ENCODE results near the gene HNRNPD. TPM values are rescaled to one million over a fixed set of nuclear protein-coding genes. Genes with fewer than 3 reads are reported as not detected.

Gene HNRNPD
- total RNA-seq, 2 experiments from 2014 or later = 384 to 403 TPM

DNA sequence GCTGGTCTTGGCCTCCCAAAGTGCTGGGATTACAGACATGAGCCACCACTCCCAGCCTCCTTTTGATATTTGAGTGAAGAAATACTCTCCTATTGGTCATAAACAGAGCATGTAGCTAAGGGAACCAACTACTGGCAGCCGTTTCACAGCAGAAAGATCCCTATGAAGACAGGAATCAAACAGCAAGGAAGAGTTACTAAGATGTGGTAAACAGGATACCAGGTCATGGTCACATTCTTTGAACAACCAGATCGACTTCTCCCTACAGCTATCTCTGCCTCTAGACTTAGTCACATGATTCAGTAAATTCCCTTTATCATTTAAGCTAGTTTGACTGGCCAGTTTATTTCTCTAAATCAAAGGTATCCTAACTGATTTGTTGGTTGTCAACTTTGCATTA lies 9.0 kb upstream of the HNRNPD start:
- Mint-ChIP-seq H3K27ac (no peak overlapping the region), H3K4me3 (no peak overlapping the region), H3K4me1 (ENCODE audit: low read depth) (no peaks in the 10 kb centered on the region), H3K27me3 (peaks cover 2% of the 10 kb centered on the region), H3K36me3 (ENCODE audit: low read depth) (peaks cover 2% of the 10 kb centered on the region), H3K9me3 (no peaks in the 10 kb centered on the region)
- TF ChIP-seq, protein P1, sequence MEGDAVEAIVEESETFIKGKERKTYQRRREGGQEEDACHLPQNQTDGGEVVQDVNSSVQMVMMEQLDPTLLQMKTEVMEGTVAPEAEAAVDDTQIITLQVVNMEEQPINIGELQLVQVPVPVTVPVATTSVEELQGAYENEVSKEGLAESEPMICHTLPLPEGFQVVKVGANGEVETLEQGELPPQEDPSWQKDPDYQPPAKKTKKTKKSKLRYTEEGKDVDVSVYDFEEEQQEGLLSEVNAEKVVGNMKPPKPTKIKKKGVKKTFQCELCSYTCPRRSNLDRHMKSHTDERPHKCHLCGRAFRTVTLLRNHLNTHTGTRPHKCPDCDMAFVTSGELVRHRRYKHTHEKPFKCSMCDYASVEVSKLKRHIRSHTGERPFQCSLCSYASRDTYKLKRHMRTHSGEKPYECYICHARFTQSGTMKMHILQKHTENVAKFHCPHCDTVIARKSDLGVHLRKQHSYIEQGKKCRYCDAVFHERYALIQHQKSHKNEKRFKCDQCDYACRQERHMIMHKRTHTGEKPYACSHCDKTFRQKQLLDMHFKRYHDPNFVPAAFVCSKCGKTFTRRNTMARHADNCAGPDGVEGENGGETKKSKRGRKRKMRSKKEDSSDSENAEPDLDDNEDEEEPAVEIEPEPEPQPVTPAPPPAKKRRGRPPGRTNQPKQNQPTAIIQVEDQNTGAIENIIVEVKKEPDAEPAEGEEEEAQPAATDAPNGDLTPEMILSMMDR (IDR thresholded peaks at IDR 0.05) = no peak
- intact Hi-C loops (cut with micrococcal nuclease) = no loop called here
- ATAC-seq (no peak), DNase-seq (no peak)
- ChIA-PET POLR2A (interaction anchor here (2.3 kb wide), 1 partner anchor 39 kb away, joined by 14 read pairs; no protein-coding TSS in a partner anchor), CTCF (no interaction called here)

- intact Hi-C loops (cut with micrococcal nuclease) = no loop called here
- Mint-ChIP-seq H3K27me3 (peaks cover 1% of the 10 kb centered on the region), H3K4me1 (ENCODE audit: low read depth) (no peaks in the 10 kb centered on the region), H3K27ac (no peak overlapping the region), H3K4me3 (no peak overlapping the region), H3K36me3 (ENCODE audit: low read depth) (peaks cover 5% of the 10 kb centered on the region), H3K9me3 (no peaks in the 10 kb centered on the region)
- DNase-seq (no peak), ATAC-seq (peak; percentile 42)
- ChIA-PET POLR2A (interaction anchor here (0.9 to 2.0 kb wide), 2 partner anchors 18 to 40 kb away, joined by 3 to 13 read pairs; no protein-coding TSS in a partner anchor), CTCF (interaction anchor here (1.1 to 1.8 kb wide), 2 partner anchors 10 to 22 kb away, joined by 3 to 6 read pairs; no protein-coding TSS in a partner anchor)
- TF ChIP-seq, protein P1 (IDR thresholded peaks at IDR 0.05) = no peak
These were observed 8.0 kb upstream of the HNRNPD start for GRCh38 chr4:82381661-82382296.

DNA sequence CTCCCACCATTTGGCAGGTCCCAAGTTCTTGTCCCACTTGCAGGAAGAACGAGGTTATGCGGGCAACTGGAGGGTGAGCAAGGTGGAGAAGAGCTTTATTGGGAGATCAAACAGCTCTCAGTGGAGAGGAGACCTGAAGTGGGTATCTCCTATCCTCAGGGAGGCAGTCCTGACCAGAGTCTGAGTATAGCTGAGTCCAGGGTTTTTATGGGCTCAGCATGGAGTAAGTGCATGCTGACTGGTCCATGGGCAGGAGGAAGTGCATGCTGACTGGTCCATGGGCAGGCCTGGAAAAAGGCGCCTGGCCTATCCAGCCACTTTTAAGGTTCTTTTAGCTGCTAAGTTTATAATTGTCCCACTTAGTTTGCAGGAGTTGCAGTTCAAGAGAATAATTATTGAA lies 7.4 kb upstream of the HNRNPD start:
- POLR2A ChIA-PET = interaction anchor here (0.9 to 2.0 kb wide), 3 partner anchors 17 to 42 kb away, joined by 3 to 13 read pairs (median 4); no protein-coding TSS in a partner anchor
- DNase-seq (no peak), ATAC-seq (no peak)
- Mint-ChIP-seq H3K27me3 (no peaks in the 10 kb centered on the region), H3K9me3 (no peaks in the 10 kb centered on the region), H3K4me3 (no peak overlapping the region), H3K4me1 (ENCODE audit: low read depth) (peaks cover 3% of the 10 kb centered on the region), H3K36me3 (ENCODE audit: low read depth) (peaks cover 9% of the 10 kb centered on the region), H3K27ac (no peak overlapping the region)
- intact Hi-C loops (cut with micrococcal nuclease) = no loop called here
- TF ChIP-seq, protein P1 (IDR thresholded peaks at IDR 0.05) = no peak
- CTCF ChIA-PET = interaction anchor here (0.8 to 3.0 kb wide), 4 partner anchors 8 to 48 kb away, joined by 3 to 9 read pairs (median 4); no protein-coding TSS in a partner anchor

- TF ChIP-seq, protein P1 (IDR thresholded peaks at IDR 0.05) = no peak
- POLR2A ChIA-PET = interaction anchor here (0.8 to 2.0 kb wide), 5 partner anchors 14 to 48 kb away, joined by 3 to 13 read pairs (median 4); no protein-coding TSS in a partner anchor
- Mint-ChIP-seq H3K27me3 (no peaks in the 10 kb centered on the region), H3K4me1 (ENCODE audit: low read depth) (peaks cover 7% of the 10 kb centered on the region), H3K36me3 (ENCODE audit: low read depth) (peaks cover 13% of the 10 kb centered on the region), H3K27ac (no peak overlapping the region), H3K9me3 (no peaks in the 10 kb centered on the region), H3K4me3 (no peak overlapping the region)
- no peak for ATAC-seq
- intact Hi-C loops (cut with micrococcal nuclease) = no loop called here
- no peak for DNase-seq
- CTCF ChIA-PET = interaction anchor here (0.8 to 3.0 kb wide), 4 partner anchors 8 to 49 kb away, joined by 3 to 9 read pairs (median 4); no protein-coding TSS in a partner anchor
These were observed 7.0 kb upstream of the HNRNPD start for GRCh38 chr4:82380831-82381230.

GRCh38 chr4:82380344-82380743 lies 6.6 kb upstream of the HNRNPD start:
- H3K27ac Mint-ChIP-seq = no peak overlapping the region
- peaks cover 11% of the 10 kb centered on the region for H3K4me1 Mint-ChIP-seq (ENCODE audit: low read depth)
- ChIA-PET POLR2A (interaction anchor here (0.8 to 2.0 kb wide), 5 partner anchors 8 to 49 kb away, joined by 4 to 13 read pairs (median 7); no protein-coding TSS in a partner anchor), CTCF (interaction anchor here (0.8 to 3.0 kb wide), 4 partner anchors 9 to 49 kb away, joined by 3 to 9 read pairs (median 4); no protein-coding TSS in a partner anchor)
- H3K27me3 Mint-ChIP-seq = no peaks in the 10 kb centered on the region
- H3K36me3 Mint-ChIP-seq (ENCODE audit: low read depth) = peaks cover 16% of the 10 kb centered on the region
- TF ChIP-seq, protein P1 (IDR thresholded peaks at IDR 0.05) = no peak
- H3K4me3 Mint-ChIP-seq = no peak overlapping the region
- DNase-seq (no peak), ATAC-seq (no peak)
- intact Hi-C loops (cut with micrococcal nuclease) = no loop called here
- no peaks in the 10 kb centered on the region for H3K9me3 Mint-ChIP-seq

All from activated CD8-positive, alpha-beta T cell treated with anti-CD3 and anti-CD28 coated beads for 36 hours (primary cell).